ENCODE measurements around the gene SLC7A6OS.

Gene SLC7A6OS

GRCh38 chr16:68275611-68276191 is 35.0 kb downstream of the SLC7A6OS start:
- no peak for DNase-seq

GRCh38 chr16:68274441-68274840 is 36.3 kb downstream of the SLC7A6OS start:
- no peak for DNase-seq

- DNase-seq: no peak
These were observed 36.9 kb downstream of the SLC7A6OS start for GRCh38 chr16:68273896-68274295.

DNA sequence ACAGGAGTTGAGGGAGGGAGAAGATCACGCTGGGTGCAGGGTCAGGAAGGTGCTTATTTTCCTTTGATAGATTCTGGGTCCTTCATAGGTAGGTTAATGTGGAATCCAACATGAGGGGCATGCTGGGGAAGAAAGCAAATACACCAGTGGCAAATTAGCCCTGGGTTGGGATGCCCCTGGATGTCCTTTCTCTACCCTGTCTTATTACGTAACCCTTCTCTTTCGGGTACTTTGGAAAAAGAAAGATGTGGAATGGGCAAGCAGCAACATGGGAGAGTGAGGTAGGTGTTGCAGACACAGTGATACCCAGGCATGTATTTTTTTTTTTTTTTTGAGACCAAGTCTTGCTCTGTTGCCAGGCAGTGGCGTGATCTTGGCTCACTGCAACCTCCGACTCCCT is 37.3 kb downstream of the SLC7A6OS start:
- DNase-seq: no peak

DNA sequence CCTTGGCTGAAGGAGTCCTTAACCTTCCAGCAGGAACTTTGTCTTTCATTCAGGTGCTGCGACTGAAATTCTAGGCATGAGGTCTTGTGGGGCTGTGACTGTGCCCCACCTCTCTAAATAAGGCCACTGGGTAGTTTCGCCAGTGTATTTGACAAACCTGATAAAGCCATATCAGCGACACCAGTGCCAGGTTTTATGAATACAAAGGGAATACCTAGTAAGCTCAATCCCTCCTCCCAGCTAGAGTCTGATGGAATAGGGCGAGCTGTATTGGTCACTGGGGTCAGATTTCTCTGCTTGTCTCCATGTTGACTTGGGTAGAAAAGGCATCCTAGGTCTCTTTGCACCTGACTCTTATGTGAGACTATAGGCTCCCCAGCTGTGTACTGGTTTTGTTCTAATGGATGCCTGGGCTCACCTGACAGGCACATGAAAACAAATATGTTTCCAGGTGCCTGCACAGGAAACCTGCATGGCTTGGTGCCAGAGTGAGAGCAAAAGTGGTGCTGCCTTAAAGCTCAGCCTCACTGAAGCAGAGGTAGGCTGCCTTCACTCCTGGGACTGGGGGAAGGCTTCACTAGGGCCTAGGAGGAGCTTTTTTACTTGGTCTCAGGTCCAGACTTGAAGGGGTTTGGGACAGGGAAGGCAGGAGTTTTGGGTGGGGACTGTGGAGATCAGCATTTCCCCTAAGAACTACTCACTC is 38.1 kb downstream of the SLC7A6OS start:
- DNase-seq: no peak

DNA sequence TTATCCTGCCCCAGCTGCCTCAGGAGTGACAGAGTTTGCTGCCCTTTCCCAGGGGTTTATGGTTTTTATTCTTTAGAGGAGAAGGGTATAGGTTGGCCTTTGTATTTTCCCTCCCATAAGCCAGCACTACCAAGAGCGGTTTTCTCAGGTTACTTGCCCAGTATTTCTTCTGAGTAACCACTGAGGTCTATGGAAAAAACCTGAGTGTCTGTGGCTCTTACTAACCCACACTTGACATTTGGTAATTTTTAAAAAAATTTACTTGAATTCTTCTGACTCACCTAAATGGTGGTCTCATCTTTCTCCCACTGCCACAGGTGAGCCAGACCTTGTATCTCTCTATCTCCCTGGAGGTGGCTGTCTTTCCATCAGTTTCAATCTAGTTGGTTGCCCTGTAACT is 40.4 kb downstream of the SLC7A6OS start:
- DNase-seq: no peak

DNA sequence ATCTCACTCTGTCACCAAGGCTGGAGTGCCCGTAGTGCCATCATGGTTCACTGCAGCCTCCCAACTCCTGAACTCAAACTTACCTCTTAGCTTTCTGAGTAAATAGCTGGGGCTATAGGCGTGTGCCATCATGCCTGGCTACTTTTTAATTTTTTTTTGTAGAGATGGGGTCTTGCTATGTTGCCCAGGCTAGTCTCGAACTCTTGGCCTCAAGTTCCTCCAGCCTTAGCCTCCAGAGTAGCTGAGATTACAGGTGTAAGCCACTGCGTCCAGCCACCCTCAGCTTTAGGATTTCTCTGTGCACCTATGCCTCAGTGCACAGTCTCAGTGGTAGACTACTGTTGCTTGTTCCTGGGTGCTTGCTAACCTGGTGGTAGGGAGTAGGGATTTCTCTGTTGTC is 41.0 kb downstream of the SLC7A6OS start:
- no peak for DNase-seq

GRCh38 chr16:68267612-68268405 is 42.9 kb downstream of the SLC7A6OS start:
- DNase-seq: no peak

GRCh38 chr16:68265078-68265920 is 45.4 kb downstream of the SLC7A6OS start:
- DNase-seq: no peak

DNA sequence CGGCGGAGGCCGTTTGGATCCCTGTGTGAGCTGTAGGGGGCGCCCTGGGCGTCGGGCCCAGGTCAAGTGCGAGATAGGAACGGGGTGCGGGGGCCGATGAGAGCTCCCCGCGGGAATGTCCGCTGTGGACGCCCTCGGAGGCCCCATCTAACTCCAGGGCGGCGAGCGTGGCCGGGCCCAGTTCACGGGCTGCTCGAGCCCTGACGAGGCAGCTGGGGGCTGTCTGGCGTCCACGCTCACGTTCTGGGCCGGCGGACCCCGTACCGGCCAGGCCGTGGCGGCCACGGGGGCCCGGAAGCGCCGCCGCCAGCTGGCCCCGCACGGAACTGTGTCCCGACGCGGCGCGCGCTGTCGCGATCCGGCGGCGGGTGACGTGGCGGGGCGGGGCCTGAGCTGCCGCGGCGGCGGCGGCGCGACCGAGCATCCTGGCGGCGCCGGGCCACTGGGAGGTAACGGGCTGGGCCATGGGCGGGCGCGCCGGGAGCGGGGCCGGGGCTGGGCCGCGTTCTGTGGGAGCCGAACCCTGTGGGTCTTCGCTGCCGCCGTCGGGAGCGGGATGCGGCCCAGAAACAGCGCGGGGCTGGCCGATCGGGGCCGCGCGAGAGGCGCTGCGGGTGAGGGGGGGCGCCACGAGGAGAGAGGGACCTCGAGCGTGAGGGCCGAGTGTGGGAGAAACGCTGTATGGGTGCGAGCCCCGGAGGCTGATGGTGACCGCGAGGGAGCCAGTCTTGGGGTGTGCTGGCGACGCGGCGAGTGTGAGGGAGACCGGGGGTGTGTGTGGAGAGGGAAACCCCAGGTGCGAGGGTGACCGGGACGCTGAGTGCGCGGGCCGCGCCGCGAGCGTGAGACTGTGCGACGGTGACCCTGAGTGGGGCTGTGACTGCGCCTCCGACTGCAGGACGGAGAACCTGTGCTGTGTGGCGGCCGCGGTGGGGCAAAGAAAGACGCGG is 46.3 kb downstream of the SLC7A6OS start, which contains the start of gene SLC7A6:
Gene SLC7A6, plus strand, starts transcription at position 399 of the 950 bp plus-strand sequence. CDS start 10,201 bp downstream, outside the sequence.
- no peak for DNase-seq

GRCh38 chr16:68263559-68264127 is 47.1 kb downstream of the SLC7A6OS start:
- no peak for DNase-seq

GRCh38 chr16:68259007-68259825 is 51.5 kb downstream of the SLC7A6OS start:
- DNase-seq: no peak

DNA sequence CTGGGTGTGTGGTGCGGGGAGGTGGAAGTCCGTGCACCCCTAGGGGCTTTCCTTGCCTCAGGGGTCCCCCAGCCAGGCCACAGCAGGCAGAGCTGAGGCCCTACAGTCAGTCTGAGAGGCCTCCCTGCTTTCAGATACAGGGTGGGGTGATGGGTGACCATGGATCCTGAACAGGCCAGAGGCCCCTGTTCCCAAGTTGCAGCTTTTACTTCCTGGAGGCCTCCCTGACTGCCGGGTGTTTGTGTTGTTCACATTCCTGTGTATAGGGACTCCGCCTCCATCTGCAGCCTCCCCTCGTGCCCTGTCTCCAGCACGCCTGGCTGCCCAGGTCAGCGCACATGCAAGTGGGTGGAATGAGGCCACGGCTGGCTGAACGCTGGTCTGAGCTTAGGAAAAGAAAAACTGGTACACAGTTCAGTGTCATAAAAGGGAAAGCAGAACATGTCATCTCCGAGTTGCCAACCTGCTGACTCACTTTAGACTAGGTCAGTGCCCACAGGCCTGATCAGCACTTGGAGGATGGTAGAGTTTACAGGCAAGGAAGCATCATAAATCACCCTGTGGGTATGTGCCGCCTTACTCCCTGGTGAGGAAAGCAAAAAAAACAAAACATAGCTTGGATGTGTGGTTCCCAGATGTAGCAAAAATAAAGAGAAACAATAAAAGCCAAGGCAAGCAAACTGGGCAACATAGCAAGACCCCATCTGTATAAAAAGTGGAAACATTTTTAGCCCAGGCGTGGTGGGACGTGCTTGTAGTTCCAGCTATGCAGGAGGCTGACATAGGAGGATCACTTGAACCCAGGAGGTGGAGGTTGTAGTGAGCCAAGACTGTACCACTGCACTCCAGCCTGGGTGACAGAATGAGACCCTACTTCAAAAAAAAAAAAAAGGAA is 52.6 kb downstream of the SLC7A6OS start:
- no peak for DNase-seq

- no peak for DNase-seq
These were observed 53.4 kb downstream of the SLC7A6OS start for GRCh38 chr16:68257251-68257905.

GRCh38 chr16:68255712-68256111 is 55.0 kb downstream of the SLC7A6OS start:
- no peak for DNase-seq

- no peak for DNase-seq
These were observed 57.0 kb downstream of the SLC7A6OS start for GRCh38 chr16:68253721-68254120.

GRCh38 chr16:68252383-68252782 is 58.4 kb downstream of the SLC7A6OS start:
- DNase-seq: no peak

DNA sequence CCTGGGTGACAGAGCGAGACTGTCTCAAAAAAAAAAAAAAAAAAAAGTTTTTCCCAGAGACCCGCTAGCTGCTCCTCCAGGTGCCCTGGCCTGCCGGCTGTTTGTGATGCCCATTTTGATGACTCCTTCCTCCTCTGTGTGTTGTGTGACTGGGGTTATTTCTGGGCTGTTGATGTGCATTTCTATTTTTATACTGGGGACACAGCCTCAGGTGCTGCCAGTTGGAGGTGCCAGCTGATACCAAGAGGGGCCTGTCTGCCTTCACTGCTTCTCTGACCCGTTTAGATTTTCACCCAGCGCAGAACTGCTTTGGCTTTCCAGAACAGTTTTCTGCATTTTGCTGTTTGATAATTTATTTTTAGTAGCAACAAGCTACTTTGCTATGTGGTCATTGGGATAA is 58.9 kb downstream of the SLC7A6OS start:
- no peak for DNase-seq

DNA sequence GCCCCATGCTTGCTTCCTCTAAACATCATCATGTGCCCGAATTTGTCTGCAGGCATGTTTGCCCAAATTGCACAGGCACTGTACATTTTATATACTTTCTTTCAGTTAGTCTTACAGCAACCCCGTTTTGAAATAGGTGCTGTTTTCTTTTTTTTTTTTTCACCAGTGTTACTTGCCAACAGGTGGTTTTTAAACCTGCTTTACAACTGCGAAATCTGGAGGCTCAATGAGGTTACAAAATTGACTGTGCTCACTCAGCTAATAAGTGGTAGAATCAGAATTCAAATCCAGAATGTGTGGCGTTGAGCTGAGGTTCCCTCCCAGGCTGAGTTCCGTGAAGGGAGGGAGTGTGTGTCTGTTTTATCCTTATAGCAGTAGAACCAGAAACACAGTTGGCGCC is 59.8 kb downstream of the SLC7A6OS start:
- no peak for DNase-seq

All from NCI-H1436 treated with DMSO at 0.1 percent for 48 hours (cell line).